MCF 10A (cell line): ENCODE measurements around the gene RINL. TPM values are rescaled to one million over a fixed set of nuclear protein-coding genes. Genes with fewer than 3 reads are reported as not detected.

Source experiments
- BruUV-seq: library from RNA; stranded (reverse); fragments of 400-500 nt; replicated peaks from 2 replicates; lab custom pipeline; 2021; lab: Mats Ljungman, UMichigan
- CTCF ChIA-PET: fragments of 300-600 bp; sonication (Branson Sonifier 250); formaldehyde crosslinking; extraction: SDS; loops from one replicate; lab custom pipeline; 2021; ENCODE audit warnings: antibody characterized with exemption, inconsistent platforms; lab: Yijun Ruan, JAX
- POLR2A ChIA-PET: fragments of 300-600, 350-650 bp; sonication (Branson Sonifier 250); formaldehyde crosslinking; extraction: SDS; loops from one replicate; lab custom pipeline; 2020; ENCODE audit warnings: antibody characterized with exemption, inconsistent platforms; lab: Yijun Ruan, JAX
- DNase-seq: peaks from one replicate; pipeline ENCODE4 v3.0.0-alpha.2; 2018; ENCODE audit not compliant: unreplicated experiment
- H3K27ac Mint-ChIP-seq: one replicate; pipeline ENCODE4 v1.8.0; 2022; ENCODE audit warnings: mild to moderate bottlenecking, low read depth, mixed read lengths; ENCODE audit not compliant: unreplicated experiment
- H3K27me3 Mint-ChIP-seq: one replicate; pipeline ENCODE4 v1.8.0; 2022; ENCODE audit warnings: mixed read lengths; ENCODE audit not compliant: insufficient read depth, unreplicated experiment
- H3K36me3 Mint-ChIP-seq: one replicate; pipeline ENCODE4 v1.8.0; 2022; ENCODE audit warnings: mild to moderate bottlenecking, moderate library complexity, mixed read lengths; ENCODE audit not compliant: insufficient read depth, unreplicated experiment
- H3K4me1 Mint-ChIP-seq: one replicate; pipeline ENCODE4 v1.8.0; 2022; ENCODE audit warnings: mixed read lengths; ENCODE audit not compliant: insufficient read depth, unreplicated experiment
- H3K4me3 Mint-ChIP-seq: one replicate; pipeline ENCODE4 v1.8.0; 2022; ENCODE audit warnings: mild to moderate bottlenecking, moderate library complexity, mixed read lengths; ENCODE audit not compliant: unreplicated experiment
- H3K9me3 Mint-ChIP-seq: one replicate; pipeline ENCODE4 v1.8.0; 2022; ENCODE audit warnings: mixed read lengths; ENCODE audit not compliant: unreplicated experiment
- CTCF ChIP-seq: fragments of 200-600 bp; IDR thresholded peaks from one replicate; pipeline ENCODE4 v1.8.0; 2022; ENCODE audit warnings: antibody characterized with exemption, mild to moderate bottlenecking; ENCODE audit not compliant: unreplicated experiment
- intact Hi-C: fragments of 100-400 bp; cut with micrococcal nuclease; formaldehyde crosslinking; loops from 2 replicates; pipeline ENCODE4 v1.14.1; 2022
- total RNA-seq: library from RNA; stranded (reverse); gene quantifications from 2 replicates; pipeline ENCODE4 v1.2.3, GENCODE V29; 2022

The RINL gene
- total RNA-seq, 1 experiment from 2014 or later = 4.7 TPM

GRCh38 chr19:38834590-38834989 lies 43.5 kb downstream of the RINL start:
- Mint-ChIP-seq H3K36me3 (peaks cover 56% of the 10 kb centered on the region), H3K4me1 (peaks cover 27% of the 10 kb centered on the region), H3K4me3 (no peak overlapping the region), H3K27ac (no peak overlapping the region), H3K9me3 (no peaks in the 10 kb centered on the region), H3K27me3 (no peaks in the 10 kb centered on the region)
- intact Hi-C loops = loop anchor here (5.0 kb wide), 2 partner anchors 37 to 277 kb away; no protein-coding TSS in a partner anchor
- ChIA-PET CTCF (interaction anchor here (0.5 to 1.9 kb wide), 4 partner anchors 95 to 452 kb away, joined by 3 to 6 read pairs (median 3); partner anchors contain the start of gene SARS2), POLR2A (interaction anchor here (0.9 to 5.8 kb wide), 10 partner anchors 15 to 200 kb away, joined by 4 to 74 read pairs (median 6); partner anchors contain the start of gene ACTN4)
- no peak for DNase-seq
- no TSS peak for BruUV-seq
- no peak for TF ChIP-seq CTCF

GRCh38 chr19:38834104-38834490 lies 44.0 kb downstream of the RINL start:
- Mint-ChIP-seq H3K36me3 (peaks cover 55% of the 10 kb centered on the region), H3K4me1 (peaks cover 25% of the 10 kb centered on the region), H3K4me3 (no peak overlapping the region), H3K27me3 (no peaks in the 10 kb centered on the region), H3K9me3 (no peaks in the 10 kb centered on the region), H3K27ac (no peak overlapping the region)
- BruUV-seq = no TSS peak
- no peak for TF ChIP-seq CTCF
- ChIA-PET POLR2A (interaction anchor here (0.8 to 5.8 kb wide), 5 partner anchors 18 to 186 kb away, joined by 3 to 74 read pairs (median 5); partner anchors contain the start of gene ACTN4), CTCF (interaction anchor here (0.5 to 1.9 kb wide), 4 partner anchors 22 to 452 kb away, joined by 3 to 6 read pairs (median 4); no protein-coding TSS in a partner anchor)
- DNase-seq = no peak
- intact Hi-C loops = loop anchor here (5.0 kb wide), 2 partner anchors 37 to 277 kb away; no protein-coding TSS in a partner anchor

GRCh38 chr19:38833092-38833425 lies 45.0 kb downstream of the RINL start:
- no TSS peak for BruUV-seq
- no peak for DNase-seq
- Mint-ChIP-seq H3K4me1 (peaks cover 17% of the 10 kb centered on the region), H3K27ac (no peak overlapping the region), H3K9me3 (no peaks in the 10 kb centered on the region), H3K36me3 (peaks cover 55% of the 10 kb centered on the region), H3K27me3 (no peaks in the 10 kb centered on the region), H3K4me3 (no peak overlapping the region)
- ChIA-PET POLR2A (no interaction called here), CTCF (interaction anchor here (1.1 kb wide), 1 partner anchor 84 kb away, joined by 3 read pairs; no protein-coding TSS in a partner anchor)
- no peak for TF ChIP-seq CTCF
- intact Hi-C loops = loop anchor here (5.0 kb wide), 2 partner anchors 36 to 276 kb away; no protein-coding TSS in a partner anchor

GRCh38 chr19:38831142-38831605 lies 46.9 kb downstream of the RINL start:
- H3K27ac Mint-ChIP-seq = peak overlapping the region; percentile 82
- no peaks in the 10 kb centered on the region for H3K9me3 Mint-ChIP-seq
- H3K36me3 Mint-ChIP-seq = peaks cover 53% of the 10 kb centered on the region
- ChIA-PET POLR2A (interaction anchor here (0.9 to 2.7 kb wide), 17 partner anchors 9 to 457 kb away, joined by 3 to 31 read pairs (median 6); partner anchors contain the start of genes ACTN4, FAM98C, NFKBIB and PSMD8), CTCF (interaction anchor here (0.7 kb wide), 1 partner anchor 143 kb away, joined by 3 read pairs; no protein-coding TSS in a partner anchor)
- DNase-seq = peak; percentile 73
- H3K27me3 Mint-ChIP-seq = no peaks in the 10 kb centered on the region
- intact Hi-C loops = loop anchor here (1.0 to 5.0 kb wide), 4 partner anchors 34 to 274 kb away; no protein-coding TSS in a partner anchor
- BruUV-seq = TSS peak; percentile 50
- H3K4me3 Mint-ChIP-seq = peak overlapping the region; percentile 77
- H3K4me1 Mint-ChIP-seq = peaks cover 17% of the 10 kb centered on the region
- TF ChIP-seq CTCF = no peak
